Smooth muscle cell of the pulmonary artery (primary cell): ENCODE data around the gene YARS1. TPM values are rescaled to one million over a fixed set of nuclear protein-coding genes. Genes with fewer than 3 reads are reported as not detected.

Experiments
- total RNA-seq: library from RNA; depleted of rRNA; stranded (reverse); fragments of >200 nt; gene quantifications from 2 replicates; pipeline ENCODE4 v1.2.3, GENCODE V29; 2014

The YARS1 gene
- 94.4 and 139 TPM in 2 replicates for total RNA-seq

GRCh38 chr1:32817159-32817814 is at the start of gene YARS1, which contains the start of gene S100PBP:
YARS1 (minus strand) TSS chr1:32817358; CDS start chr1:32817244, 114 bp downstream.
S100PBP (plus strand) TSS chr1:32817653; CDS start chr1:32826100, 8,447 bp downstream.

Other genes starting within 250 kb of the YARS1 start
- 26.8 and 30.1 TPM in 2 replicates for gene ZBTB8OS, start 166.8 kb downstream of the YARS1 start, total RNA-seq
- 84.4 and 90.1 TPM in 2 replicates for gene RBBP4, start 166.2 kb downstream of the YARS1 start, total RNA-seq
- 44.2 and 97.6 TPM in 2 replicates for gene SYNC, start 114.6 kb downstream of the YARS1 start, total RNA-seq
- gene S100PBP, start 295 bp upstream of the YARS1 start, total RNA-seq: 28.3 and 31.2 TPM in 2 replicates
- gene FNDC5, start 53.6 kb upstream of the YARS1 start, total RNA-seq: 1.2 and 1.4 TPM in 2 replicates
- not detected in 2 replicates for gene HPCA, start 69.1 kb upstream of the YARS1 start, total RNA-seq
- gene TMEM54, start 84.0 kb upstream of the YARS1 start, total RNA-seq: 30.8 and 49.7 TPM in 2 replicates
- gene RNF19B, start 147.5 kb upstream of the YARS1 start, total RNA-seq: 9.4 and 17.2 TPM in 2 replicates
- gene AK2, start 219.5 kb upstream of the YARS1 start, total RNA-seq: 73.6 and 91.1 TPM in 2 replicates